Measurements from ENCODE around the gene BST2.

The BST2 gene

DNA sequence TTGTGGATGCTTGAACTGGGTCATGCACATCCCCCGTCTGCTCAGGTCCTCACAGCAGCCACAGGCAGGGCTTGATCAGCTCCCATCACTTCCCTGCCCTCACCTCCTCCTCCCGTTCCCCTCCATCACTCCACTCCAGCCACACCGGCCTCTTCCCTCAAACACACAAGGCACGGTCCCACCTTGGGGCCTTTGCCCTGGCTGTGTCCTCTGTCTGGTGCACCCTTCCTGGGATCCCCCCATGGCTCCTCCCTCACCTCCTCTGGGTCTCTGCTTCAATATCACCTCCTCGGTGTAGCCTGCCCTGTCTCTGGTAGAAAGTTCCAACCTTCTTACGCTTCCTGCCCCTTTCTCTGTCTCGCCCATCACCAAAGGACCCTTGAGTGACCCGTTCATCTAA is 52.0 kb downstream of the BST2 start:
- H3K9me3 ChIP-seq (ENCODE audit: control insufficient read depth, low read length): no peaks in the 10 kb centered on the region
- no peaks in the 10 kb centered on the region for H3K4me1 ChIP-seq
- no peaks in the 10 kb centered on the region for H3K36me3 ChIP-seq (ENCODE audit: control insufficient read depth, insufficient read depth, low read length)
- H3K27me3 ChIP-seq (ENCODE audit: control insufficient read depth, insufficient read depth, low read length): no peaks in the 10 kb centered on the region
- H3K79me2 ChIP-seq: no peaks in the 10 kb centered on the region
- H2AFZ ChIP-seq: no peak overlapping the region
- no peak overlapping the region for H3K4me3 ChIP-seq (ENCODE audit: low read depth, low read length)
- TF ChIP-seq, protein P1, sequence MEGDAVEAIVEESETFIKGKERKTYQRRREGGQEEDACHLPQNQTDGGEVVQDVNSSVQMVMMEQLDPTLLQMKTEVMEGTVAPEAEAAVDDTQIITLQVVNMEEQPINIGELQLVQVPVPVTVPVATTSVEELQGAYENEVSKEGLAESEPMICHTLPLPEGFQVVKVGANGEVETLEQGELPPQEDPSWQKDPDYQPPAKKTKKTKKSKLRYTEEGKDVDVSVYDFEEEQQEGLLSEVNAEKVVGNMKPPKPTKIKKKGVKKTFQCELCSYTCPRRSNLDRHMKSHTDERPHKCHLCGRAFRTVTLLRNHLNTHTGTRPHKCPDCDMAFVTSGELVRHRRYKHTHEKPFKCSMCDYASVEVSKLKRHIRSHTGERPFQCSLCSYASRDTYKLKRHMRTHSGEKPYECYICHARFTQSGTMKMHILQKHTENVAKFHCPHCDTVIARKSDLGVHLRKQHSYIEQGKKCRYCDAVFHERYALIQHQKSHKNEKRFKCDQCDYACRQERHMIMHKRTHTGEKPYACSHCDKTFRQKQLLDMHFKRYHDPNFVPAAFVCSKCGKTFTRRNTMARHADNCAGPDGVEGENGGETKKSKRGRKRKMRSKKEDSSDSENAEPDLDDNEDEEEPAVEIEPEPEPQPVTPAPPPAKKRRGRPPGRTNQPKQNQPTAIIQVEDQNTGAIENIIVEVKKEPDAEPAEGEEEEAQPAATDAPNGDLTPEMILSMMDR (IDR thresholded peaks at IDR 0.05): no peak
- H3K9ac ChIP-seq: no peak overlapping the region
- no peak overlapping the region for H3K27ac ChIP-seq
- H3K4me2 ChIP-seq (ENCODE audit: low read length): no peak overlapping the region
